Ovary (tissue), 3 donors: ENCODE data around the gene MYO3B.

Source experiments
- CTCF ChIP-seq, 3 donors: fragments of 450-650 bp in 2 of 3; fragments of 200-600 bp in 1 of 3; IDR thresholded peaks; one replicate each; pipeline versions ENCODE4 v1.5.1 to v1.8.0; 2016 to 2022; ENCODE audit warnings: antibody characterized with exemption in 3 of 3, mild to moderate bottlenecking in 1 of 3
- POLR2A ChIP-seq: fragments of 450-650 bp; IDR thresholded peaks from one replicate; pipeline ENCODE4 v1.6.1; 2017; ENCODE audit warnings: antibody characterized with exemption, mild to moderate bottlenecking, moderate library complexity
- donor health status: DM: no; HTN: no; CAD: no.

GRCh38 chr2:170401187-170401586 lies 223.2 kb downstream of the MYO3B start:
- TF ChIP-seq CTCF (IDR thresholded peaks at IDR 0.05) (no peak), POLR2A (no peak)
